SU-DHL-6 (cell line): ENCODE data around the gene PLAC1.

Source experiments
- CTCF ChIP-seq: fragments of 200-600 bp; sonication (generic); IDR thresholded peaks from one replicate; pipeline ENCODE4 v1.5.1; 2017; ENCODE audit warnings: antibody characterized with exemption, mild to moderate bottlenecking, low read length, moderate library complexity; ENCODE audit not compliant: insufficient read depth, poor library complexity, severe bottlenecking
- EZH2phosphoT487 ChIP-seq: fragments of 200-600 bp; sonication (generic), shearing (Covaris generic); conservative IDR thresholded peaks from 2 replicates; pipeline ENCODE4 v1.6.1; 2018; ENCODE audit warnings: mild to moderate bottlenecking, antibody characterized with exemption, low read length, moderate library complexity, mixed read lengths

GRCh38 chrX:134634691-134635090 is 23.6 kb downstream of the PLAC1 start:
- TF ChIP-seq CTCF: no peak
- TF ChIP-seq EZH2phosphoT487: no peak
